ENCODE measurements around the gene DDX47.
"Not testable (repeated sequence)": the region's sequence is repeated elsewhere in the genome, so short reads cannot be mapped to it uniquely, and the experiment has no call there.

DDX47 gene

GRCh38 chr12:12812618-12813119 lies 477 bp upstream of the DDX47 start:
- TF ChIP-seq, protein P1, sequence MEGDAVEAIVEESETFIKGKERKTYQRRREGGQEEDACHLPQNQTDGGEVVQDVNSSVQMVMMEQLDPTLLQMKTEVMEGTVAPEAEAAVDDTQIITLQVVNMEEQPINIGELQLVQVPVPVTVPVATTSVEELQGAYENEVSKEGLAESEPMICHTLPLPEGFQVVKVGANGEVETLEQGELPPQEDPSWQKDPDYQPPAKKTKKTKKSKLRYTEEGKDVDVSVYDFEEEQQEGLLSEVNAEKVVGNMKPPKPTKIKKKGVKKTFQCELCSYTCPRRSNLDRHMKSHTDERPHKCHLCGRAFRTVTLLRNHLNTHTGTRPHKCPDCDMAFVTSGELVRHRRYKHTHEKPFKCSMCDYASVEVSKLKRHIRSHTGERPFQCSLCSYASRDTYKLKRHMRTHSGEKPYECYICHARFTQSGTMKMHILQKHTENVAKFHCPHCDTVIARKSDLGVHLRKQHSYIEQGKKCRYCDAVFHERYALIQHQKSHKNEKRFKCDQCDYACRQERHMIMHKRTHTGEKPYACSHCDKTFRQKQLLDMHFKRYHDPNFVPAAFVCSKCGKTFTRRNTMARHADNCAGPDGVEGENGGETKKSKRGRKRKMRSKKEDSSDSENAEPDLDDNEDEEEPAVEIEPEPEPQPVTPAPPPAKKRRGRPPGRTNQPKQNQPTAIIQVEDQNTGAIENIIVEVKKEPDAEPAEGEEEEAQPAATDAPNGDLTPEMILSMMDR (IDR thresholded peaks at IDR 0.05; ENCODE audit: insufficient read depth, low read length, missing control alignments), result no peak
- no peak overlapping the region for H3K4me3 ChIP-seq (ENCODE audit: low read depth, low read length)
- ChIA-PET CTCF (interaction anchor here (0.6 to 5.0 kb wide), 20 partner anchors 8 to 192 kb away, joined by 3 to 44 read pairs (median 4); partner anchors contain the start of gene GPRC5A), POLR2A (no interaction called here)
- DNase-seq (ENCODE audit: low read depth, low spot score), result no peak

GRCh38 chr12:12817616-12818015 lies 4.5 kb downstream of the DDX47 start:
- no peak for DNase-seq (ENCODE audit: low read depth, low spot score)
- POLR2A ChIA-PET, result no interaction called here
- TF ChIP-seq, protein P1 (IDR thresholded peaks at IDR 0.05; ENCODE audit: insufficient read depth, low read length, missing control alignments), result no peak
- CTCF ChIA-PET, result interaction anchor here (0.6 to 1.0 kb wide), 4 partner anchors 9 to 28 kb away, joined by 3 read pairs; no protein-coding TSS in a partner anchor
- H3K4me3 ChIP-seq (ENCODE audit: low read depth, low read length), result no peak overlapping the region

- no peak for DNase-seq (ENCODE audit: low read depth, low spot score)
- ChIA-PET POLR2A (interaction anchor here (0.7 to 1.6 kb wide), 4 partner anchors 10 to 161 kb away, joined by 3 to 5 read pairs (median 3); no protein-coding TSS in a partner anchor), CTCF (interaction anchor here (1.3 to 1.4 kb wide), 2 partner anchors 30 to 163 kb away, joined by 3 to 10 read pairs; no protein-coding TSS in a partner anchor)
- TF ChIP-seq, protein P1 (IDR thresholded peaks at IDR 0.05; ENCODE audit: insufficient read depth, low read length, missing control alignments), result no peak
- no peak overlapping the region for H3K4me3 ChIP-seq (ENCODE audit: low read depth, low read length)
These were observed 5.6 kb downstream of the DDX47 start for GRCh38 chr12:12818701-12819100.

DNA sequence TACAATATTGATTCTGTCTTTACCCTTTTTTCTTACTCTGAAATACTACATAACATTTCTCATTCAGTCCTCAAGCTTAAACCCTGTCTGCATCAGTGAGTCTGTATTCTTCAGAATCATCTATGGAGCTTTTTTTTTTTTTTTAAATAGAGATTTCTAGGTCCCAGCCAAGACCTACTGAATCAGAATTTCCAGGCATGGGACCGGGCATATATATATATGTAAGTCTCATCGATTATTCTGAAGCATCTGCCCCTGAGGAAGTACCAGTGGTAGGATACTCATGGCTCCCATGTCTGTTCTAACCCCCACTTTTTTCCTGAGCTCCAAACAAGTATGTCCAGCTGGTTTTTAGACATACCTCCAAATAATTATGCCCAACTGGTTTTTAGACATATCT lies 6.1 kb downstream of the DDX47 start:
- CTCF ChIA-PET, result interaction anchor here (0.8 to 3.5 kb wide), 4 partner anchors 8 to 162 kb away, joined by 3 to 27 read pairs (median 6); no protein-coding TSS in a partner anchor
- no peak overlapping the region for H3K4me3 ChIP-seq (ENCODE audit: low read depth, low read length)
- no peak for DNase-seq (ENCODE audit: low read depth, low spot score)
- POLR2A ChIA-PET, result interaction anchor here (0.7 to 1.6 kb wide), 4 partner anchors 10 to 160 kb away, joined by 3 to 5 read pairs (median 3); no protein-coding TSS in a partner anchor
- TF ChIP-seq, protein P1 (IDR thresholded peaks at IDR 0.05; ENCODE audit: insufficient read depth, low read length, missing control alignments), result no peak

DNA sequence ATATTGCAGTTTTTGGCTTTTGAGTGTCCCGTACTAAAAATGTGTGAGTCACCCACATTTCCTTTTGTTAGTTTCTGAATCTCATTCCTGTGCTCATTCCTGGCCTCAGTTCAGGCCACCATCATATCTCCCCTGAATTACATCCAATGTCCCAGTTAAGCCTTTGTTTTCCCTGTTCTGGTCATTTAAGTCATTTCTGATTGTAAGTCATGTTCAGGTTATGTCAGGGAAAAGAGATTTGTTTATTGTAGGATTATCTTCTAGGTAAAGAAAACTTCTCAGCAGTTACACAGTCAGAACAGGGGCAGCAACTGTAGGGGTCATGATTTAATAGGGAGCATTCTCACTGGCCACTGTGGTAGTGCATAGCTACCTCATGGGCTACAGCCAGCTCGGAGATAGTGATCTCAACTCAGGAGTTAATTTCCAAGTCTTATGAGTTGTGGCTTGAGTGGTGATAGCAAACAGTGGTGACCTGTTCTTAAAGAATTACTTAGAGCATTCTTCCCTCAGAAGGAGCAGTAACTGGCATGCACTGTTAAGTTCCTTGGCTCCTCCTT lies 6.7 kb downstream of the DDX47 start:
- TF ChIP-seq, protein P1 (IDR thresholded peaks at IDR 0.05; ENCODE audit: insufficient read depth, low read length, missing control alignments), result peak; percentile 6
- CTCF ChIA-PET, result interaction anchor here (0.8 to 3.5 kb wide), 8 partner anchors 7 to 161 kb away, joined by 3 to 27 read pairs (median 6); partner anchors contain the start of gene DDX47
- H3K4me3 ChIP-seq (ENCODE audit: low read depth, low read length), result no peak overlapping the region
- peak; percentile 92 for DNase-seq (ENCODE audit: low read depth, low spot score)
- POLR2A ChIA-PET, result interaction anchor here (0.7 to 1.6 kb wide), 3 partner anchors 11 to 160 kb away, joined by 3 to 5 read pairs (median 4); partner anchors contain the start of gene GPRC5A

DNA sequence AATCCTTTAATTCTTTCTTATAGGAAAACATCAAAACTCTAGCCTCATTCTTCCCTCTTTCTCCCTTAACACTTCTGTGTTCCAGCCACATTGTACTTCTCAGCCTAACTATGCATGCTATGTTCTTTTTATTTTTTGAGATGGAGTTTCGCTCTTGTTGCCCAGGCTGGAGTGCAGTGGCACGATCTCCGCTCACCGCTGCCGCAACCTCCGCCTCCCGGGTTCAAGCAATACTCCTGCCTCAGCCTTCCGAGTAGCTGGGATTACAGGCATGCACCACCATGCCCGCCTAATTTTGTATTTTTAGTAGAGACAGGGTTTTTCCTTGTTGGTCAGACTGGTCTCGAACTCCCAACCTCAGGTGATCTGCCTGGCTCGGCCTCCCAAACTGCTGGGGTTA lies 7.2 kb downstream of the DDX47 start:
- DNase-seq (ENCODE audit: low read depth, low spot score); H3K4me3 ChIP-seq (ENCODE audit: low read depth, low read length): not testable (repeated sequence)
- ChIA-PET POLR2A (interaction anchor here (0.7 to 1.6 kb wide), 3 partner anchors 12 to 159 kb away, joined by 3 to 5 read pairs (median 4); partner anchors contain the start of gene GPRC5A), CTCF (interaction anchor here (1.0 to 3.5 kb wide), 7 partner anchors 8 to 160 kb away, joined by 3 to 27 read pairs (median 4); partner anchors contain the start of gene DDX47)
